ENCODE measurements around the gene PDZRN3.

- TF ChIP-seq, protein P1, sequence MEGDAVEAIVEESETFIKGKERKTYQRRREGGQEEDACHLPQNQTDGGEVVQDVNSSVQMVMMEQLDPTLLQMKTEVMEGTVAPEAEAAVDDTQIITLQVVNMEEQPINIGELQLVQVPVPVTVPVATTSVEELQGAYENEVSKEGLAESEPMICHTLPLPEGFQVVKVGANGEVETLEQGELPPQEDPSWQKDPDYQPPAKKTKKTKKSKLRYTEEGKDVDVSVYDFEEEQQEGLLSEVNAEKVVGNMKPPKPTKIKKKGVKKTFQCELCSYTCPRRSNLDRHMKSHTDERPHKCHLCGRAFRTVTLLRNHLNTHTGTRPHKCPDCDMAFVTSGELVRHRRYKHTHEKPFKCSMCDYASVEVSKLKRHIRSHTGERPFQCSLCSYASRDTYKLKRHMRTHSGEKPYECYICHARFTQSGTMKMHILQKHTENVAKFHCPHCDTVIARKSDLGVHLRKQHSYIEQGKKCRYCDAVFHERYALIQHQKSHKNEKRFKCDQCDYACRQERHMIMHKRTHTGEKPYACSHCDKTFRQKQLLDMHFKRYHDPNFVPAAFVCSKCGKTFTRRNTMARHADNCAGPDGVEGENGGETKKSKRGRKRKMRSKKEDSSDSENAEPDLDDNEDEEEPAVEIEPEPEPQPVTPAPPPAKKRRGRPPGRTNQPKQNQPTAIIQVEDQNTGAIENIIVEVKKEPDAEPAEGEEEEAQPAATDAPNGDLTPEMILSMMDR (IDR thresholded peaks at IDR 0.05; ENCODE audit: poor library complexity) = no peak
- TF ChIP-seq EZH2phosphoT487 (IDR thresholded peaks at IDR 0.05; ENCODE audit: low read depth, severe bottlenecking, unreplicated experiment) = no peak
Observed at GRCh38 chr3:73504852-73505251, 119.9 kb downstream of the PDZRN3 start.
